SK-N-SH treated with all-trans-retinoic acid at 6 μM for 48 hours (cell line): ENCODE data around the gene TSC22D4.

ENCODE experiments used
- ATAC-seq: fragments of 200-7000 bp; cut with Tn5 transposase; 3 replicates; pipeline ENCODE4 v1.9.1; 2020; ENCODE audit warnings: mild to moderate bottlenecking, moderate library complexity
- ARNTL ChIP-seq: fragments of 450-650 bp; formaldehyde crosslinking; IDR thresholded peaks from 2 replicates; pipeline ENCODE4 v1.5.0; 2020; ENCODE audit warnings: low read depth, mild to moderate bottlenecking, moderate library complexity, borderline replicate concordance
- BACH2 ChIP-seq: fragments of 250-450 bp; sonication (Bioruptor Pico); IDR thresholded peaks from 2 replicates; pipeline ENCODE4 v1.9.0; 2021; ENCODE audit warnings: mild to moderate bottlenecking, borderline replicate concordance
- CREB5 ChIP-seq: fragments of 250-450 bp; sonication (Bioruptor Pico); IDR thresholded peaks from 2 replicates; pipeline ENCODE4 v1.5.1; 2020; ENCODE audit warnings: low read depth, mild to moderate bottlenecking, moderate library complexity
- CSDC2 ChIP-seq: fragments of 250-450 bp; sonication (Bioruptor Pico); IDR thresholded peaks from 2 replicates; pipeline ENCODE4 v1.5.0; 2020; ENCODE audit warnings: mild to moderate bottlenecking, moderate library complexity
- CSRNP3 ChIP-seq: fragments of 250-450 bp; sonication (Bioruptor Pico); IDR thresholded peaks from 2 replicates; pipeline ENCODE4 v1.5.1; 2021; ENCODE audit warnings: mild to moderate bottlenecking, moderate library complexity
- ESRRG ChIP-seq: fragments of 250-450 bp; sonication (Bioruptor Pico); IDR thresholded peaks from 2 replicates; pipeline ENCODE4 v1.6.1; 2021; ENCODE audit warnings: mild to moderate bottlenecking
- GLIS3 ChIP-seq: fragments of 250-450 bp; sonication (Bioruptor Pico); IDR thresholded peaks from 2 replicates; pipeline ENCODE4 v1.5.0; 2020; ENCODE audit warnings: mild to moderate bottlenecking, moderate library complexity
- ISL1 ChIP-seq: fragments of 250-450 bp; sonication (Bioruptor Pico); IDR thresholded peaks from 2 replicates; pipeline ENCODE4 v2.1.2; 2022; ENCODE audit warnings: mild to moderate bottlenecking, moderate library complexity
- OSR1 ChIP-seq: fragments of 250-450 bp; sonication (Bioruptor Pico); IDR thresholded peaks from 2 replicates; pipeline ENCODE4 v1.8.0; 2022; ENCODE audit warnings: moderate library complexity, mild to moderate bottlenecking, inconsistent platforms
- PATZ1 ChIP-seq: fragments of 250-450 bp; sonication (Bioruptor Pico); IDR thresholded peaks from 2 replicates; pipeline ENCODE4 v1.8.0; 2020; ENCODE audit warnings: mild to moderate bottlenecking, moderate library complexity, borderline replicate concordance
- POU6F1 ChIP-seq: fragments of 250-450 bp; sonication (Bioruptor Pico); IDR thresholded peaks from 2 replicates; pipeline ENCODE4 v1.8.0; 2021; ENCODE audit warnings: low read depth, mild to moderate bottlenecking, moderate library complexity, borderline replicate concordance
- PPARA ChIP-seq: fragments of 250-450 bp; sonication (Bioruptor Pico); IDR thresholded peaks from 2 replicates; pipeline ENCODE4 v1.5.0; 2020; ENCODE audit warnings: mild to moderate bottlenecking, borderline replicate concordance
- RARB ChIP-seq: fragments of 250-450 bp; sonication (Bioruptor Pico); IDR thresholded peaks from 2 replicates; pipeline ENCODE4 v1.8.0; 2021; ENCODE audit warnings: mild to moderate bottlenecking, moderate library complexity
- SNAI2 ChIP-seq: fragments of 250-450 bp; sonication (Bioruptor Pico); IDR thresholded peaks from 2 replicates; pipeline ENCODE4 v1.5.0; 2020; ENCODE audit warnings: mild to moderate bottlenecking, moderate library complexity
- TCF4 ChIP-seq: fragments of 250-450 bp; sonication (Bioruptor Pico); IDR thresholded peaks from 2 replicates; pipeline ENCODE4 v1.8.0; 2021; ENCODE audit warnings: mild to moderate bottlenecking, moderate library complexity, borderline replicate concordance
- TOX ChIP-seq: fragments of 250-450 bp; sonication (Bioruptor Pico); IDR thresholded peaks from 2 replicates; pipeline ENCODE4 v1.8.0; 2021; ENCODE audit warnings: mild to moderate bottlenecking, moderate library complexity, borderline replicate concordance
- TSHZ2 ChIP-seq: fragments of 250-450 bp; sonication (Bioruptor Pico); IDR thresholded peaks from 2 replicates; pipeline ENCODE4 v1.5.0; 2020; ENCODE audit warnings: mild to moderate bottlenecking, moderate library complexity
- ZC3H10 ChIP-seq: fragments of 250-450 bp; sonication (Bioruptor Pico); IDR thresholded peaks from 2 replicates; pipeline ENCODE4 v1.5.1; 2021; ENCODE audit warnings: mild to moderate bottlenecking, moderate library complexity
- ZFP3 ChIP-seq: fragments of 250-450 bp; sonication (Bioruptor Pico); IDR thresholded peaks from 2 replicates; pipeline ENCODE4 v1.5.0; 2020; ENCODE audit warnings: mild to moderate bottlenecking, moderate library complexity
- ZFP30 ChIP-seq: fragments of 450-650 bp; formaldehyde crosslinking; IDR thresholded peaks from 2 replicates; pipeline ENCODE4 v1.5.0; 2022; ENCODE audit warnings: mild to moderate bottlenecking, moderate library complexity
- ZNF565 ChIP-seq: fragments of 450-650 bp; formaldehyde crosslinking; conservative IDR thresholded peaks from 2 replicates; pipeline ENCODE4 v1.5.0; 2020; ENCODE audit warnings: low read depth, mild to moderate bottlenecking, moderate library complexity
- ZNF70 ChIP-seq: fragments of 450-650 bp; formaldehyde crosslinking; IDR thresholded peaks from 2 replicates; pipeline ENCODE4 v1.5.0; 2020; ENCODE audit warnings: mild to moderate bottlenecking, moderate library complexity
- ZNF8 ChIP-seq: fragments of 450-650 bp; formaldehyde crosslinking; IDR thresholded peaks from 2 replicates; pipeline ENCODE4 v1.5.0; 2020; ENCODE audit warnings: mild to moderate bottlenecking, moderate library complexity

TSC22D4 gene

GRCh38 chr7:100429637-100430492, 49.1 kb downstream of the TSC22D4 start, which contains the start of gene MEPCE (continued):
- TF ChIP-seq POU6F1 (CRISPR knock-in tag) (peak; percentile 65; the same call in 1 of the 2 replicates), SNAI2 (CRISPR knock-in tag) (no peak), ZFP3 (peak; percentile 82; the same call in 1 of the 2 replicates), CREB5 (no peak), CSDC2 (CRISPR knock-in tag) (peak; percentile 45; the same call in 1 of the 2 replicates), ISL1 (CRISPR knock-in tag) (no peak)

GRCh38 chr7:100428967-100429636, 49.9 kb downstream of the TSC22D4 start:
- peak; percentile 56; the same call in 1 of the 2 replicates for TF ChIP-seq CSRNP3 (CRISPR knock-in tag)
- no peak for TF ChIP-seq ZFP3
- no peak for TF ChIP-seq ZNF70 (CRISPR knock-in tag)
- TF ChIP-seq POU6F1 (CRISPR knock-in tag), result 0 out of 2 replicates have a peak, but pooled peaks have one; percentile 40
- peak; percentile 11; the same call in 1 of the 2 replicates for TF ChIP-seq ZNF8 (CRISPR knock-in tag)
- TF ChIP-seq OSR1 (CRISPR knock-in tag), result no peak
- no peak for TF ChIP-seq ZFP30 (CRISPR knock-in tag)
- TF ChIP-seq CSDC2 (CRISPR knock-in tag), result no peak
- TF ChIP-seq PPARA (CRISPR knock-in tag), result no peak
- TF ChIP-seq CREB5, result no peak; the same call in 1 of the 2 replicates
- TF ChIP-seq TSHZ2, result no peak
- no peak for TF ChIP-seq ISL1 (CRISPR knock-in tag)
- peak; percentile 71; the same call in 1 of the 2 replicates for TF ChIP-seq ZNF565 (CRISPR knock-in tag)
- TF ChIP-seq ESRRG (CRISPR knock-in tag), result no peak
- 0 out of 2 replicates have a peak, but pooled peaks have one; percentile 62 for TF ChIP-seq ARNTL
- no peak for TF ChIP-seq GLIS3
- TF ChIP-seq PATZ1 (CRISPR knock-in tag), result peak; percentile 69
- TF ChIP-seq BACH2 (CRISPR knock-in tag), result no peak
- no peak for TF ChIP-seq TCF4 (CRISPR knock-in tag)
- no peak for TF ChIP-seq ZC3H10 (CRISPR knock-in tag)
- TF ChIP-seq RARB, result no peak
- no peak for TF ChIP-seq TOX (CRISPR knock-in tag)
- no peak for TF ChIP-seq SNAI2 (CRISPR knock-in tag)
- TF ChIP-seq, all 23 proteins: peak for 6
- peak; percentile 69 for ATAC-seq
